HCT116 (cell line): ENCODE measurements around the gene MEIS2.

Experiments
- EZH2 ChIP-seq: fragments of 200-600 bp; sonication (generic); IDR thresholded peaks from 2 replicates; pipeline ENCODE4 v1.6.1; 2017; ENCODE audit warnings: antibody characterized with exemption, mixed run types
- EZH2phosphoT487 ChIP-seq: fragments of 200-600 bp; IDR thresholded peaks from 2 replicates; pipeline ENCODE4 v1.6.1; 2018; ENCODE audit warnings: antibody characterized with exemption, borderline replicate concordance
- JUND ChIP-seq: IDR thresholded peaks from 2 replicates; pipeline ENCODE4 v1.6.1; 2012
- MAX ChIP-seq: IDR thresholded peaks from 2 replicates; pipeline ENCODE4 v1.6.1; 2012
- POLR2A ChIP-seq: IDR thresholded peaks from 2 replicates; pipeline ENCODE4 v1.7.0; 2011; ENCODE audit warnings: borderline replicate concordance; ENCODE audit not compliant: insufficient read depth, insufficient read length; ENCODE audit errors: extremely low read depth
- POLR2AphosphoS5 ChIP-seq: IDR thresholded peaks from 2 replicates; pipeline ENCODE4 v1.6.1; 2011; ENCODE audit warnings: mild to moderate bottlenecking, low read depth, low read length, moderate library complexity
- SIN3A ChIP-seq: IDR thresholded peaks from 2 replicates; pipeline ENCODE4 v1.6.1; 2012; ENCODE audit warnings: low read depth
- SP1 ChIP-seq: IDR thresholded peaks from 2 replicates; pipeline ENCODE4 v1.6.1; 2012; ENCODE audit warnings: low read depth
- TCF7L2 ChIP-seq: IDR thresholded peaks from 2 replicates; pipeline ENCODE4 v1.7.0; 2011; ENCODE audit warnings: borderline replicate concordance, inconsistent platforms; ENCODE audit not compliant: insufficient read depth, insufficient read length; ENCODE audit errors: extremely low read depth
- ZFX ChIP-seq: fragments of 450-650 bp; IDR thresholded peaks from 2 replicates; pipeline ENCODE4 v1.6.1; 2017
- TF ChIP-seq, protein P1 (sequence below): IDR thresholded peaks from 2 replicates; pipeline ENCODE4 v1.6.1; 2012; ENCODE audit warnings: low read depth
- TF ChIP-seq, protein P2 (sequence below), 3 experiments: fragments of 200-600 bp in 1 of 3; sonication (generic) in 1 of 3; IDR thresholded peaks in 2 of 3; conservative IDR thresholded peaks in 1 of 3; 2 replicates each; pipeline ENCODE4 v1.5.1; 2012 to 2017; ENCODE audit warnings: low read depth in 2 of 3, low read length in 2 of 3, antibody characterized with exemption in 1 of 3, borderline replicate concordance in 1 of 3, control low read depth in 1 of 3, mild to moderate bottlenecking in 1 of 3, mixed read lengths in 1 of 3, mixed run types in 1 of 3, moderate library complexity in 1 of 3; ENCODE audit not compliant: insufficient read depth in 1 of 3
- TF ChIP-seq, protein P3 (sequence below): IDR thresholded peaks from 2 replicates; pipeline ENCODE4 v1.6.1; 2012

GRCh38 chr15:37061996-37062395 lies 38.4 kb downstream of the MEIS2 start:
- no peak for TF ChIP-seq POLR2AphosphoS5
- no peak for TF ChIP-seq ZFX
- TF ChIP-seq POLR2A: no peak
- TF ChIP-seq, protein P1, sequence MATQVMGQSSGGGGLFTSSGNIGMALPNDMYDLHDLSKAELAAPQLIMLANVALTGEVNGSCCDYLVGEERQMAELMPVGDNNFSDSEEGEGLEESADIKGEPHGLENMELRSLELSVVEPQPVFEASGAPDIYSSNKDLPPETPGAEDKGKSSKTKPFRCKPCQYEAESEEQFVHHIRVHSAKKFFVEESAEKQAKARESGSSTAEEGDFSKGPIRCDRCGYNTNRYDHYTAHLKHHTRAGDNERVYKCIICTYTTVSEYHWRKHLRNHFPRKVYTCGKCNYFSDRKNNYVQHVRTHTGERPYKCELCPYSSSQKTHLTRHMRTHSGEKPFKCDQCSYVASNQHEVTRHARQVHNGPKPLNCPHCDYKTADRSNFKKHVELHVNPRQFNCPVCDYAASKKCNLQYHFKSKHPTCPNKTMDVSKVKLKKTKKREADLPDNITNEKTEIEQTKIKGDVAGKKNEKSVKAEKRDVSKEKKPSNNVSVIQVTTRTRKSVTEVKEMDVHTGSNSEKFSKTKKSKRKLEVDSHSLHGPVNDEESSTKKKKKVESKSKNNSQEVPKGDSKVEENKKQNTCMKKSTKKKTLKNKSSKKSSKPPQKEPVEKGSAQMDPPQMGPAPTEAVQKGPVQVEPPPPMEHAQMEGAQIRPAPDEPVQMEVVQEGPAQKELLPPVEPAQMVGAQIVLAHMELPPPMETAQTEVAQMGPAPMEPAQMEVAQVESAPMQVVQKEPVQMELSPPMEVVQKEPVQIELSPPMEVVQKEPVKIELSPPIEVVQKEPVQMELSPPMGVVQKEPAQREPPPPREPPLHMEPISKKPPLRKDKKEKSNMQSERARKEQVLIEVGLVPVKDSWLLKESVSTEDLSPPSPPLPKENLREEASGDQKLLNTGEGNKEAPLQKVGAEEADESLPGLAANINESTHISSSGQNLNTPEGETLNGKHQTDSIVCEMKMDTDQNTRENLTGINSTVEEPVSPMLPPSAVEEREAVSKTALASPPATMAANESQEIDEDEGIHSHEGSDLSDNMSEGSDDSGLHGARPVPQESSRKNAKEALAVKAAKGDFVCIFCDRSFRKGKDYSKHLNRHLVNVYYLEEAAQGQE: no peak
- TF ChIP-seq, protein P2, sequence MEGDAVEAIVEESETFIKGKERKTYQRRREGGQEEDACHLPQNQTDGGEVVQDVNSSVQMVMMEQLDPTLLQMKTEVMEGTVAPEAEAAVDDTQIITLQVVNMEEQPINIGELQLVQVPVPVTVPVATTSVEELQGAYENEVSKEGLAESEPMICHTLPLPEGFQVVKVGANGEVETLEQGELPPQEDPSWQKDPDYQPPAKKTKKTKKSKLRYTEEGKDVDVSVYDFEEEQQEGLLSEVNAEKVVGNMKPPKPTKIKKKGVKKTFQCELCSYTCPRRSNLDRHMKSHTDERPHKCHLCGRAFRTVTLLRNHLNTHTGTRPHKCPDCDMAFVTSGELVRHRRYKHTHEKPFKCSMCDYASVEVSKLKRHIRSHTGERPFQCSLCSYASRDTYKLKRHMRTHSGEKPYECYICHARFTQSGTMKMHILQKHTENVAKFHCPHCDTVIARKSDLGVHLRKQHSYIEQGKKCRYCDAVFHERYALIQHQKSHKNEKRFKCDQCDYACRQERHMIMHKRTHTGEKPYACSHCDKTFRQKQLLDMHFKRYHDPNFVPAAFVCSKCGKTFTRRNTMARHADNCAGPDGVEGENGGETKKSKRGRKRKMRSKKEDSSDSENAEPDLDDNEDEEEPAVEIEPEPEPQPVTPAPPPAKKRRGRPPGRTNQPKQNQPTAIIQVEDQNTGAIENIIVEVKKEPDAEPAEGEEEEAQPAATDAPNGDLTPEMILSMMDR (IDR thresholded peaks at IDR 0.05 in 2 of 3, conservative IDR thresholded peaks at IDR 0.05 in 1 of 3; ENCODE audit: borderline replicate concordance in 1 of 3, insufficient read depth in 1 of 3, low read depth in 2 of 3, low read length in 2 of 3): no peak
- no peak for TF ChIP-seq EZH2phosphoT487
- TF ChIP-seq, protein P3, sequence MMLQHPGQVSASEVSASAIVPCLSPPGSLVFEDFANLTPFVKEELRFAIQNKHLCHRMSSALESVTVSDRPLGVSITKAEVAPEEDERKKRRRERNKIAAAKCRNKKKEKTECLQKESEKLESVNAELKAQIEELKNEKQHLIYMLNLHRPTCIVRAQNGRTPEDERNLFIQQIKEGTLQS: no peak
- peak; percentile 66 for TF ChIP-seq JUND
- TF ChIP-seq MAX: peak; percentile 72
- no peak for TF ChIP-seq TCF7L2
- no peak for TF ChIP-seq EZH2
- 0 out of 2 replicates have a peak, but pooled peaks have one; percentile 31 for TF ChIP-seq SIN3A
- peak; percentile 67 for TF ChIP-seq SP1
